Fibroblast of pulmonary artery (primary cell): ENCODE data around the gene ASPA.

Experiments
- DNase-seq: peaks from one replicate; pipeline ENCODE4 v3.0.0-alpha.2; 2010; ENCODE audit warnings: low read depth
- H3K4me3 ChIP-seq: replicated peaks from 2 replicates; pipeline ENCODE4 v1.5.1; 2011; ENCODE audit warnings: low read depth, mild to moderate bottlenecking, control low read depth, low read length, moderate library complexity
- TF ChIP-seq, protein P1 (sequence below): IDR thresholded peaks from 2 replicates; pipeline ENCODE4 v1.5.1; 2011; ENCODE audit warnings: mild to moderate bottlenecking, control low read depth, low read length, inconsistent platforms; ENCODE audit errors: missing control alignments

Gene ASPA

DNA sequence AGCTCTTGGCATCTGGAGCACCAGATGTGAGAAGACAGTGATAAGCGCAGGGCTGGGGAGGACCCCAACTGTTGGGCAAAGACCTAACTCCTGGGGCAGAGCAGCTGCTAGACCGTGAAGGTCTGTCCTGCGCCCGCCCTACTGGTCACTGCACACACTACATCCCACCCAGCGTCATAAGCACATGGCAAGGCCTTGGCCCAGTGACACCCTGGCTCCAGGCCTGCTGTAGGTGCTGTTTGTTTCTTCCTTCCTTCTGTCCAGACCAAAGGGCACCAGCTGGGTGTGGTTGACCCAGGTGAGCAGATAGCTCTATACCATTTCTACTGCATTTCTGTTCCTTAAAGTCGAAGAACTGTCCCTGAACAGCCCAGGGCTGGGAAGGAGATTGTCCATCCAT lies 75.4 kb downstream of the ASPA start:
- TF ChIP-seq, protein P1, sequence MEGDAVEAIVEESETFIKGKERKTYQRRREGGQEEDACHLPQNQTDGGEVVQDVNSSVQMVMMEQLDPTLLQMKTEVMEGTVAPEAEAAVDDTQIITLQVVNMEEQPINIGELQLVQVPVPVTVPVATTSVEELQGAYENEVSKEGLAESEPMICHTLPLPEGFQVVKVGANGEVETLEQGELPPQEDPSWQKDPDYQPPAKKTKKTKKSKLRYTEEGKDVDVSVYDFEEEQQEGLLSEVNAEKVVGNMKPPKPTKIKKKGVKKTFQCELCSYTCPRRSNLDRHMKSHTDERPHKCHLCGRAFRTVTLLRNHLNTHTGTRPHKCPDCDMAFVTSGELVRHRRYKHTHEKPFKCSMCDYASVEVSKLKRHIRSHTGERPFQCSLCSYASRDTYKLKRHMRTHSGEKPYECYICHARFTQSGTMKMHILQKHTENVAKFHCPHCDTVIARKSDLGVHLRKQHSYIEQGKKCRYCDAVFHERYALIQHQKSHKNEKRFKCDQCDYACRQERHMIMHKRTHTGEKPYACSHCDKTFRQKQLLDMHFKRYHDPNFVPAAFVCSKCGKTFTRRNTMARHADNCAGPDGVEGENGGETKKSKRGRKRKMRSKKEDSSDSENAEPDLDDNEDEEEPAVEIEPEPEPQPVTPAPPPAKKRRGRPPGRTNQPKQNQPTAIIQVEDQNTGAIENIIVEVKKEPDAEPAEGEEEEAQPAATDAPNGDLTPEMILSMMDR = peak; percentile 2
- no peak overlapping the region for H3K4me3 ChIP-seq
- no peak for DNase-seq

DNA sequence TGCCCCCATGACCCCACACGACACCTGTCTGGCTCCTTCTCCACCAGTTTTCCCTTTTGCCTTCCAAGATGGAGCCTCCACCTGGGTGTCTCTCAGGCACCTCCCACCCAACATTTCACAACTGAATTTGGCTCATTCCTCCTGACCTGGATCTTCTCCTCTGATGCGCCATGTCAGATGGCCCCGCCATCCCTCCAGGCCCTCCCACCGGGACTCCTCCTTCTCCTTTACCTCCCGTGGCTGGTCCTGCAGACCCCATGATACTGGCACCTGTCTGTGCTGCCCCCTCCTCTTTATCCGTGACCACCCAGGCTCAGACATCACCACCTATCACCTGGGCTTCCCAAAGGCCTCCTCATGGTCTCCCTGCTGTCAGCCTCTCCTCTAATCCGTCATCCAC lies 77.1 kb downstream of the ASPA start:
- TF ChIP-seq, protein P1 = no peak
- H3K4me3 ChIP-seq = no peak overlapping the region
- DNase-seq = no peak
